Measurements from ENCODE around the gene SF3A2.

DNA sequence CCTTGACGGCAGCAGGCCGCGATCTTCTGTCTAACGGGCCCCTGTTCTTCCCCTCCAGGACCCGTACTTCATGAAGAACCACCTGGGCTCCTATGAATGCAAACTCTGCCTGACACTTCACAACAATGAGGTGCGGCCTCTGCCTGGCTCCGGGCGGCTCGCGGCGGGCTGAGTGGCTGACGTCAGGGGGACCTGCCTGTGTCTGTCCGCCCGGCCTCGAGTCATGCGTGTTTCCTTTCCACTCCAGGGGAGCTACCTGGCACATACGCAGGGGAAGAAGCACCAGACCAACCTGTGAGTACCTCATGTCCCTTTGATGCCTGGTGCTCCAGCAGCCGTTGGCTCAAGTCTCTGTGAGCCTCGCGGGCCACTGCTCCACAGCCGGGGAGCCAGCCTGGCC, 7.9 kb downstream of the SF3A2 start:
- TF ChIP-seq, protein P1, sequence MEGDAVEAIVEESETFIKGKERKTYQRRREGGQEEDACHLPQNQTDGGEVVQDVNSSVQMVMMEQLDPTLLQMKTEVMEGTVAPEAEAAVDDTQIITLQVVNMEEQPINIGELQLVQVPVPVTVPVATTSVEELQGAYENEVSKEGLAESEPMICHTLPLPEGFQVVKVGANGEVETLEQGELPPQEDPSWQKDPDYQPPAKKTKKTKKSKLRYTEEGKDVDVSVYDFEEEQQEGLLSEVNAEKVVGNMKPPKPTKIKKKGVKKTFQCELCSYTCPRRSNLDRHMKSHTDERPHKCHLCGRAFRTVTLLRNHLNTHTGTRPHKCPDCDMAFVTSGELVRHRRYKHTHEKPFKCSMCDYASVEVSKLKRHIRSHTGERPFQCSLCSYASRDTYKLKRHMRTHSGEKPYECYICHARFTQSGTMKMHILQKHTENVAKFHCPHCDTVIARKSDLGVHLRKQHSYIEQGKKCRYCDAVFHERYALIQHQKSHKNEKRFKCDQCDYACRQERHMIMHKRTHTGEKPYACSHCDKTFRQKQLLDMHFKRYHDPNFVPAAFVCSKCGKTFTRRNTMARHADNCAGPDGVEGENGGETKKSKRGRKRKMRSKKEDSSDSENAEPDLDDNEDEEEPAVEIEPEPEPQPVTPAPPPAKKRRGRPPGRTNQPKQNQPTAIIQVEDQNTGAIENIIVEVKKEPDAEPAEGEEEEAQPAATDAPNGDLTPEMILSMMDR (IDR thresholded peaks at IDR 0.05), result no peak
- TF ChIP-seq ZFX (IDR thresholded peaks at IDR 0.05; ENCODE audit: borderline replicate concordance), result no peak
